H9 (cell line): Measurements from ENCODE around the gene CPB1. TPM values are rescaled to one million over a fixed set of nuclear protein-coding genes. Genes with fewer than 3 reads are reported as not detected.

ENCODE experiments used
- DNase-seq: peaks from one replicate; pipeline ENCODE4 v3.0.0-alpha.2; 2017
- H2AFZ ChIP-seq: one replicate; pipeline ENCODE4 v1.6.1; 2013; ENCODE audit warnings: mild to moderate bottlenecking, low read length, control low read depth, moderate library complexity
- H2AK5ac ChIP-seq: 2 replicates; pipeline ENCODE4 v1.6.1; 2013; ENCODE audit warnings: low read length, control low read depth, mixed read lengths; ENCODE audit not compliant: insufficient read length
- H2BK120ac ChIP-seq: one replicate; pipeline ENCODE4 v1.6.1; 2013; ENCODE audit warnings: low read depth, mild to moderate bottlenecking, low read length, control low read depth, inconsistent platforms; ENCODE audit not compliant: poor library complexity, severe bottlenecking
- H2BK12ac ChIP-seq: 2 replicates; pipeline ENCODE4 v1.6.1; 2013; ENCODE audit warnings: low read length, control low read depth, mixed read lengths, low read depth; ENCODE audit not compliant: insufficient read length
- H2BK15ac ChIP-seq: 2 replicates; pipeline ENCODE4 v1.6.1; 2013; ENCODE audit warnings: low read depth, low read length, control low read depth
- H2BK20ac ChIP-seq: one replicate; pipeline ENCODE4 v1.6.1; 2013; ENCODE audit warnings: low read depth, mild to moderate bottlenecking, low read length, control low read depth, inconsistent platforms; ENCODE audit not compliant: poor library complexity, severe bottlenecking
- H2BK5ac ChIP-seq: 2 replicates; pipeline ENCODE4 v1.6.1; 2013; ENCODE audit warnings: low read length, control low read depth, mixed read lengths; ENCODE audit not compliant: insufficient read length
- H3K14ac ChIP-seq: 2 replicates; pipeline ENCODE4 v1.6.1; 2013; ENCODE audit warnings: low read length, control low read depth; ENCODE audit not compliant: insufficient read depth
- H3K18ac ChIP-seq: 2 replicates; pipeline ENCODE4 v1.6.1; 2013; ENCODE audit warnings: low read depth, mild to moderate bottlenecking, mixed read lengths, low read length, control low read depth; ENCODE audit not compliant: insufficient read length
- H3K23ac ChIP-seq: 2 replicates; pipeline ENCODE4 v1.6.1; 2013; ENCODE audit warnings: low read length, control low read depth, mixed read lengths, low read depth; ENCODE audit not compliant: insufficient read length
- H3K23me2 ChIP-seq: 2 replicates; pipeline ENCODE4 v1.6.1; 2013; ENCODE audit warnings: low read depth, mild to moderate bottlenecking, mixed read lengths, low read length, control low read depth; ENCODE audit not compliant: insufficient read length, poor library complexity, severe bottlenecking
- H3K27ac ChIP-seq: 2 replicates; pipeline ENCODE4 v1.5.1; 2013; ENCODE audit warnings: low read length, control low read depth, mixed read lengths, low read depth; ENCODE audit not compliant: insufficient read length
- H3K27me3 ChIP-seq: 2 replicates; pipeline ENCODE4 v1.6.1; 2013; ENCODE audit warnings: low read length, control low read depth, inconsistent platforms; ENCODE audit not compliant: insufficient read depth
- H3K4ac ChIP-seq: 2 replicates; pipeline ENCODE4 v1.6.1; 2013; ENCODE audit warnings: low read depth, mild to moderate bottlenecking, control low read depth, inconsistent platforms, low read length, moderate library complexity
- H3K4me1 ChIP-seq: 2 replicates; pipeline ENCODE4 v1.6.1; 2013; ENCODE audit warnings: low read length, control low read depth, inconsistent platforms; ENCODE audit not compliant: insufficient read depth
- H3K4me2 ChIP-seq: 2 replicates; pipeline ENCODE4 v1.6.1; 2013; ENCODE audit warnings: low read length, control low read depth, mixed read lengths; ENCODE audit not compliant: insufficient read length, insufficient read depth
- H3K56ac ChIP-seq: 2 replicates; pipeline ENCODE4 v1.6.1; 2013; ENCODE audit warnings: low read depth, mild to moderate bottlenecking, mixed read lengths, low read length, control low read depth; ENCODE audit not compliant: insufficient read length
- H3K79me1 ChIP-seq: 2 replicates; pipeline ENCODE4 v1.6.1; 2013; ENCODE audit warnings: low read depth, mild to moderate bottlenecking, moderate library complexity, low read length, control low read depth, inconsistent platforms; ENCODE audit not compliant: insufficient read depth, poor library complexity, severe bottlenecking
- H3K79me2 ChIP-seq: 2 replicates; pipeline ENCODE4 v1.6.1; 2013; ENCODE audit warnings: low read length, control low read depth, inconsistent platforms; ENCODE audit not compliant: insufficient read depth
- H3K9ac ChIP-seq: 2 replicates; pipeline ENCODE4 v1.6.1; 2013; ENCODE audit warnings: low read length, control low read depth, mixed read lengths; ENCODE audit not compliant: insufficient read length; ENCODE audit errors: extremely low read depth
- H3K9me3 ChIP-seq: one replicate; pipeline ENCODE4 v1.6.1; 2013; ENCODE audit warnings: low read depth, low read length, inconsistent platforms; ENCODE audit not compliant: control insufficient read depth
- H3T11ph ChIP-seq: one replicate; pipeline ENCODE4 v1.6.1; 2013; ENCODE audit warnings: mild to moderate bottlenecking, low read length, control low read depth, inconsistent platforms
- H4K20me1 ChIP-seq: one replicate; pipeline ENCODE4 v1.6.1; 2013; ENCODE audit not compliant: control insufficient read depth, insufficient read length, insufficient read depth
- H4K5ac ChIP-seq: 2 replicates; pipeline ENCODE4 v1.6.1; 2013; ENCODE audit warnings: low read depth, mild to moderate bottlenecking, mixed read lengths, low read length, control low read depth; ENCODE audit not compliant: insufficient read length
- H4K8ac ChIP-seq: replicated peaks from 2 replicates; pipeline ENCODE4 v1.6.1; 2013; ENCODE audit warnings: low read length, control low read depth, mixed read lengths, low read depth; ENCODE audit not compliant: insufficient read length
- H4K91ac ChIP-seq: 2 replicates; pipeline ENCODE4 v1.6.1; 2013; ENCODE audit warnings: low read depth, mild to moderate bottlenecking, moderate library complexity, mixed read lengths, low read length, control low read depth; ENCODE audit not compliant: insufficient read length
- H3K27ac Mint-ChIP-seq, 3 experiments: 2 replicates in 2 of 3; 3 replicates in 1 of 3; pipeline ENCODE4 v1.8.0; 2020 to 2021; ENCODE audit warnings: mixed read lengths in 3 of 3, mild to moderate bottlenecking in 1 of 3, moderate library complexity in 1 of 3
- H3K27me3 Mint-ChIP-seq: 2 replicates; pipeline ENCODE4 v1.8.0; 2021; ENCODE audit warnings: low read depth, mild to moderate bottlenecking, moderate library complexity, mixed read lengths
- H3K36me3 Mint-ChIP-seq, 3 experiments: 2 replicates in 2 of 3; 3 replicates in 1 of 3; pipeline ENCODE4 v1.8.0; 2020 to 2021; ENCODE audit warnings: low read depth in 3 of 3, mixed read lengths in 3 of 3; ENCODE audit not compliant: insufficient read depth in 1 of 3
- H3K4me1 Mint-ChIP-seq, 2 experiments: 2 replicates each; pipeline ENCODE4 v1.8.0; 2020; ENCODE audit warnings: mixed read lengths in 2 of 2
- H3K4me3 Mint-ChIP-seq, 2 experiments: 2 replicates in 1 of 2; 3 replicates in 1 of 2; pipeline ENCODE4 v1.8.0; 2020 to 2021; ENCODE audit warnings: mild to moderate bottlenecking in 2 of 2, mixed read lengths in 2 of 2, moderate library complexity in 1 of 2
- H3K9me3 Mint-ChIP-seq, 2 experiments: 2 replicates in 1 of 2; 3 replicates in 1 of 2; pipeline ENCODE4 v1.8.0; 2020; ENCODE audit warnings: mild to moderate bottlenecking in 2 of 2, mixed read lengths in 2 of 2, moderate library complexity in 1 of 2
- WGBS: extraction: QIAGEN DNeasy Blood & Tissue Kit; methylation state at CpG from one replicate; pipeline ENCODE4 v1.1.7; 2013; ENCODE audit warnings: missing lambda C conversion rate, low lambda C conversion rate, mixed read lengths; ENCODE audit not compliant: insufficient read length; ENCODE audit errors: extremely low coverage; 5-methylcytosine and 5-hydroxymethylcytosine counted together
- total RNA-seq: library from RNA; stranded (reverse); gene quantifications from 2 replicates; pipeline ENCODE4 v1.2.1, GENCODE V29; 2021
- TF ChIP-seq, protein P1 (sequence below): fragments of 200-600 bp; sonication (generic); conservative IDR thresholded peaks from 3 replicates; pipeline ENCODE4 v1.8.0; 2021; ENCODE audit warnings: antibody characterized with exemption, mild to moderate bottlenecking

Gene CPB1
- total RNA-seq, 1 experiment from 2014 or later: not detected

DNA sequence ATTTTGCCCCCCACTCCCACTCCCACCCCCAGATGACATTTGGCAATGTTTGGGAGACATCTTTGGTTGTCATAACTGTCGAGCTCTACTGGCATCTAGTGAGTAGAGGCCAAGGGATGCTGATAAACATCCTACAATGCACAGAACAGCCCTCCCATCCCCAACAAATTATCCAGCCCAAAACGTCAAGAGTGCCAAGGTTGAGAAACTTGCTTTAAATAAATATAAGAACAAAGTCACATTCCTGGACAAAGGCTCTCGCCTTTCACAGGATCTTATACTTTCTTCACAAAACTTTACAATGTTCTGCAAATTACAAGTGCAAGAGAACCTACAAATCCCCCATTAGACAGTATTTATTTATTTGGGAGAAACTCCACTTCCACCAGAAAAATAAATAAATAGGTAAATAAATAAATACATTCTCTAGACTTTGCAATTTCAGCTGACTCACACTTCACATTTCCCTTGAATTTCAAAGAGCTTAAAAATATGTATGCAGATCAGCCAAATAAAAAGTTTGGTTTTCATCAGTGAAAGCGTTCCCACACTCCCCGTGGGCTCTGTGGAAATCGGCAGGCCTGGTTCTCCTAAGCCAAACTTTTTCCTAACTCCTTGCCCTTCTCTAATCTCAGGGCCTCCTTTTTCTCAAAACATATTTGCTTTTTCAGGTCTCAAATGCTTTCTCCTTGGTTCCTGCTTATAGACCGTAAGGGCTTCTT is 24.8 kb downstream of the CPB1 start:
- Mint-ChIP-seq H3K4me3 (no peak overlapping the region), H3K27ac (no peak overlapping the region), H3K4me1 (peaks cover 3% of the 10 kb centered on the region in 2 experiments), H3K9me3 (no peaks in the 10 kb centered on the region), H3K27me3 (no peaks in the 10 kb centered on the region), H3K36me3 (no peaks in the 10 kb centered on the region)
- H3K56ac ChIP-seq: no peak overlapping the region
- H3T11ph ChIP-seq: no peak overlapping the region
- no peak overlapping the region for H3K18ac ChIP-seq
- no CpG with 5 or more reads among the region's 7 CpGs for WGBS
- H3K4me1 ChIP-seq: no peaks in the 10 kb centered on the region
- DNase-seq: no peak
- H3K9ac ChIP-seq: no peak overlapping the region
- H2BK5ac ChIP-seq: no peak overlapping the region
- H3K27me3 ChIP-seq: no peaks in the 10 kb centered on the region
- no peak overlapping the region for H2BK120ac ChIP-seq
- H3K27ac ChIP-seq: no peak overlapping the region
- H3K4me2 ChIP-seq: no peak overlapping the region
- H2BK20ac ChIP-seq: no peak overlapping the region
- no peak overlapping the region for H4K8ac ChIP-seq
- no peaks in the 10 kb centered on the region for H3K79me2 ChIP-seq
- H4K20me1 ChIP-seq: no peaks in the 10 kb centered on the region
- TF ChIP-seq, protein P1, sequence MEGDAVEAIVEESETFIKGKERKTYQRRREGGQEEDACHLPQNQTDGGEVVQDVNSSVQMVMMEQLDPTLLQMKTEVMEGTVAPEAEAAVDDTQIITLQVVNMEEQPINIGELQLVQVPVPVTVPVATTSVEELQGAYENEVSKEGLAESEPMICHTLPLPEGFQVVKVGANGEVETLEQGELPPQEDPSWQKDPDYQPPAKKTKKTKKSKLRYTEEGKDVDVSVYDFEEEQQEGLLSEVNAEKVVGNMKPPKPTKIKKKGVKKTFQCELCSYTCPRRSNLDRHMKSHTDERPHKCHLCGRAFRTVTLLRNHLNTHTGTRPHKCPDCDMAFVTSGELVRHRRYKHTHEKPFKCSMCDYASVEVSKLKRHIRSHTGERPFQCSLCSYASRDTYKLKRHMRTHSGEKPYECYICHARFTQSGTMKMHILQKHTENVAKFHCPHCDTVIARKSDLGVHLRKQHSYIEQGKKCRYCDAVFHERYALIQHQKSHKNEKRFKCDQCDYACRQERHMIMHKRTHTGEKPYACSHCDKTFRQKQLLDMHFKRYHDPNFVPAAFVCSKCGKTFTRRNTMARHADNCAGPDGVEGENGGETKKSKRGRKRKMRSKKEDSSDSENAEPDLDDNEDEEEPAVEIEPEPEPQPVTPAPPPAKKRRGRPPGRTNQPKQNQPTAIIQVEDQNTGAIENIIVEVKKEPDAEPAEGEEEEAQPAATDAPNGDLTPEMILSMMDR: no peak
- no peaks in the 10 kb centered on the region for H3K79me1 ChIP-seq
- H3K14ac ChIP-seq: no peak overlapping the region
- no peak overlapping the region for H3K4ac ChIP-seq
- H3K23me2 ChIP-seq: no peaks in the 10 kb centered on the region
- no peak overlapping the region for H2AK5ac ChIP-seq
- H2AFZ ChIP-seq: no peak overlapping the region
- H4K91ac ChIP-seq: no peak overlapping the region
- no peak overlapping the region for H4K5ac ChIP-seq
- no peak overlapping the region for H3K23ac ChIP-seq
- no peak overlapping the region for H2BK15ac ChIP-seq
- H2BK12ac ChIP-seq: no peak overlapping the region
- no peaks in the 10 kb centered on the region for H3K9me3 ChIP-seq
